Pons (tissue), 1 donor: ENCODE measurements around the gene MSL3B.

Experiments
- DNase-seq: peaks from one replicate; pipeline ENCODE4 v3.0.0-alpha.2; 2016; ENCODE audit warnings: low spot score

Gene MSL3B

GRCh38 chr2:233817361-233817911, 50.8 kb downstream of the MSL3B start:
- no peak for DNase-seq

GRCh38 chr2:233816771-233817170, 51.4 kb downstream of the MSL3B start:
- DNase-seq = no peak

GRCh38 chr2:233816334-233816733, 51.9 kb downstream of the MSL3B start:
- DNase-seq = no peak

- no peak for DNase-seq
These were observed 52.3 kb downstream of the MSL3B start for GRCh38 chr2:233815861-233816260.
